Measurements from ENCODE around the gene CUX1.

DNA sequence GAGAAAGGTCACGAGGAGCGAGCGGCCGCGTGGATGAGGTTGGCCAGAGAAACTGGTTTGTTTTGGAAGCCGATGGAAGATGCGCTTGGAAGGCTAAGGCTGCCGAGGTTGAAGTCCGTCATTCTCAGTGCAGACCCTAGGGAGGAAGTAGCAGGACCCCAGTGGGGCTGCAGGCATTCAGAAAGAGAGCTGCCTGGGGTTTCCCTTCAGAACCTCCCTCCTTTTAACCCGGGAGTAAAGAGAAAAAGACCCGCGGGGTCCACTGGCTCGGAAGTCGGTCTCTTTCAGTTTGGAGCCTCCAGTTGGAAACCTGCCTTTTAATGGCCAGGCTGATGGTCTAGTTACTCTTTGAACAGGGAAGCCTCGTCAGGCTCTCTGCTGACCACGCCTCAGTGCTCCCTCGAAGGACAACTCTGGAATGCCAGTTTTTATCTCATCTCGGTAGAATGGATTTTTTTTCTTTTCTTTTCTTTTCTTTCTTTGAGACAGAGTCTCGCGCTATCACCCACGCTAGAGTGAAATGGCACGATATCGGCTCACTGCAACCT, 188.6 kb downstream of the CUX1 start:
- TF ChIP-seq CTCF (IDR thresholded peaks at IDR 0.05; ENCODE audit: low read length) (no peak), EZH2 (optimal IDR thresholded peaks at IDR 0.05; ENCODE audit: low read depth, low read length) (no peak)

All from MM.1S (cell line).